Tibial artery (tissue), 4 donors: ENCODE results near the gene PLXNA2.

ENCODE experiments used
- DNase-seq, 2 donors: peaks; one replicate each; pipeline ENCODE4 v3.0.0-alpha.2; 2019
- H3K27ac ChIP-seq, 2 donors: fragments of 200-600 bp; sonication (generic) in 1 of 2; 1 replicate in 1 of 2; 2 replicates in 1 of 2; pipeline ENCODE4 v1.5.1; 2018 to 2019; ENCODE audit warnings: mild to moderate bottlenecking in 1 of 2
- H3K27me3 ChIP-seq, 2 donors: fragments of 200-600 bp; sonication (generic) in 1 of 2; one replicate each; pipeline versions ENCODE4 v1.5.1 to v1.6.0; 2016 to 2019
- H3K36me3 ChIP-seq, 3 donors: fragments of 200-600 bp; sonication (generic) in 2 of 3; one replicate each; pipeline ENCODE4 v1.5.1; 2016 to 2019; ENCODE audit warnings: mild to moderate bottlenecking in 2 of 3
- H3K4me1 ChIP-seq, 4 donors: fragments of 200-600 bp; sonication (generic) in 2 of 4; 1 replicate in 3 of 4; 2 replicates in 1 of 4; pipeline ENCODE4 v1.5.1; 2016 to 2019
- H3K4me3 ChIP-seq, 2 donors: fragments of 200-600 bp; sonication (generic) in 1 of 2; 1 replicate in 1 of 2; 2 replicates in 1 of 2; pipeline ENCODE4 v1.5.1; 2018 to 2019; ENCODE audit warnings: mild to moderate bottlenecking in 2 of 2
- H3K9me3 ChIP-seq, 3 donors: fragments of 200-600 bp; sonication (generic) in 1 of 3; one replicate each; pipeline ENCODE4 v1.5.1; 2016 to 2019
- CTCF ChIP-seq, 2 experiments: fragments of 200-600 bp in 1 of 2; fragments of 450-650 bp in 1 of 2; IDR thresholded peaks; one replicate each; pipeline ENCODE4 v1.5.1; 2017 to 2019; ENCODE audit warnings: antibody characterized with exemption in 2 of 2, mild to moderate bottlenecking in 1 of 2, moderate library complexity in 1 of 2
- intact Hi-C: fragments of 100-400 bp; cut with DNase I; formaldehyde crosslinking; loops from one replicate; pipeline ENCODE4 v1.15.0; 2023; ENCODE audit warnings: low total_unique reads

PLXNA2 gene

GRCh38 chr1:208052926-208053407, 191.2 kb downstream of the PLXNA2 start:
- no peak for TF ChIP-seq CTCF (IDR thresholded peaks at IDR 0.05)
- no peak for DNase-seq
- H3K27ac ChIP-seq, result no peak overlapping the region
- H3K36me3 ChIP-seq, result peaks cover 41 to 73% (median 70%) of the 10 kb centered on the region in 3 donors
- intact Hi-C loops, result no loop called here
- H3K4me3 ChIP-seq, result no peak overlapping the region
- H3K4me1 ChIP-seq, result peaks cover under 1 to 11% (median 8%) of the 10 kb centered on the region in 4 donors
- no peaks in the 10 kb centered on the region for H3K9me3 ChIP-seq
- H3K27me3 ChIP-seq, result no peaks in the 10 kb centered on the region

- Histone ChIP-seq H3K9me3 (no peaks in the 10 kb centered on the region), H3K4me1 (peaks cover 5 to 18% (median 15%) of the 10 kb centered on the region in 4 donors), H3K27ac (no peak overlapping the region), H3K27me3 (no peaks in the 10 kb centered on the region), H3K36me3 (peaks cover 41 to 66% (median 62%) of the 10 kb centered on the region in 3 donors), H3K4me3 (no peak overlapping the region)
- DNase-seq, result peak in 1 of 2 donors; percentile 21
- intact Hi-C loops, result no loop called here
- no peak for TF ChIP-seq CTCF (IDR thresholded peaks at IDR 0.05)
Measured at GRCh38 chr1:208052135-208052534, 192.0 kb downstream of the PLXNA2 start.

- TF ChIP-seq CTCF (IDR thresholded peaks at IDR 0.05), result no peak
- Histone ChIP-seq H3K4me1 (peaks cover 5 to 23% (median 19%) of the 10 kb centered on the region in 4 donors), H3K27me3 (no peaks in the 10 kb centered on the region), H3K27ac (no peak overlapping the region), H3K36me3 (peaks cover 41 to 61% (median 57%) of the 10 kb centered on the region in 3 donors), H3K9me3 (no peaks in the 10 kb centered on the region), H3K4me3 (no peak overlapping the region)
- DNase-seq, result no peak
- intact Hi-C loops, result no loop called here
Measured at GRCh38 chr1:208051651-208052050, 192.5 kb downstream of the PLXNA2 start.

GRCh38 chr1:208048904-208049303, 195.3 kb downstream of the PLXNA2 start:
- Histone ChIP-seq H3K4me1 (peaks cover 5 to 36% (median 30%) of the 10 kb centered on the region in 4 donors), H3K9me3 (no peaks in the 10 kb centered on the region), H3K36me3 (peaks cover 45 to 62% (median 55%) of the 10 kb centered on the region in 3 donors), H3K27ac (peak overlapping the region; percentile 75 to 87), H3K4me3 (no peak overlapping the region), H3K27me3 (no peaks in the 10 kb centered on the region)
- no peak for TF ChIP-seq CTCF (IDR thresholded peaks at IDR 0.05)
- intact Hi-C loops, result no loop called here
- DNase-seq, result no peak

- Histone ChIP-seq H3K27me3 (no peaks in the 10 kb centered on the region), H3K4me1 (peaks cover 5 to 41% (median 30%) of the 10 kb centered on the region in 4 donors), H3K36me3 (peaks cover 43 to 62% (median 55%) of the 10 kb centered on the region in 3 donors), H3K27ac (peak overlapping the region; percentile 75 to 87), H3K9me3 (no peaks in the 10 kb centered on the region), H3K4me3 (no peak overlapping the region)
- intact Hi-C loops, result no loop called here
- peak; percentile 65 to 86 for DNase-seq
- TF ChIP-seq CTCF (IDR thresholded peaks at IDR 0.05), result no peak
Measured at GRCh38 chr1:208047975-208048374, 196.2 kb downstream of the PLXNA2 start.
